ENCODE measurements around the gene FANK1.
"Not testable (repeated sequence)": the region's sequence is repeated elsewhere in the genome, so short reads cannot be mapped to it uniquely, and the experiment has no call there.

DNA sequence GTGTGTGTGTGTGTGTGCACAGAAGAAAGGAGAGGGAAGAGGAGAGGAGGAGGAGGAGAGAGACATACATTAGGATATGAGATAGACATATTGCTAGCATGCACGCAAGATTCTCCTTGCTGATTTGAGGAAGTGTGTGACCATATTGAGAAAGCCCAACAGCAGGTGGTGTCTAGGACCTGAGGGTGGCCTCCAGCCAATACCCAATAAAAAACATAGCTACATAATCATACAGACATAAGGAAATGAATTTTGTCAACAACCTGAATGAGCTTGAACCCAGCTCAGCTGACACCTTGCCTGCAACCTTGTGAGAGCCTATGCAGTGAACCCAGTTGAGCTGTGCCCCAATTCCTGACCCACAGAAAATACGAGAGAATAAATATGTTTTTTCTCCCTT, 11.2 kb downstream of the FANK1 start:
- TF ChIP-seq, protein P1, sequence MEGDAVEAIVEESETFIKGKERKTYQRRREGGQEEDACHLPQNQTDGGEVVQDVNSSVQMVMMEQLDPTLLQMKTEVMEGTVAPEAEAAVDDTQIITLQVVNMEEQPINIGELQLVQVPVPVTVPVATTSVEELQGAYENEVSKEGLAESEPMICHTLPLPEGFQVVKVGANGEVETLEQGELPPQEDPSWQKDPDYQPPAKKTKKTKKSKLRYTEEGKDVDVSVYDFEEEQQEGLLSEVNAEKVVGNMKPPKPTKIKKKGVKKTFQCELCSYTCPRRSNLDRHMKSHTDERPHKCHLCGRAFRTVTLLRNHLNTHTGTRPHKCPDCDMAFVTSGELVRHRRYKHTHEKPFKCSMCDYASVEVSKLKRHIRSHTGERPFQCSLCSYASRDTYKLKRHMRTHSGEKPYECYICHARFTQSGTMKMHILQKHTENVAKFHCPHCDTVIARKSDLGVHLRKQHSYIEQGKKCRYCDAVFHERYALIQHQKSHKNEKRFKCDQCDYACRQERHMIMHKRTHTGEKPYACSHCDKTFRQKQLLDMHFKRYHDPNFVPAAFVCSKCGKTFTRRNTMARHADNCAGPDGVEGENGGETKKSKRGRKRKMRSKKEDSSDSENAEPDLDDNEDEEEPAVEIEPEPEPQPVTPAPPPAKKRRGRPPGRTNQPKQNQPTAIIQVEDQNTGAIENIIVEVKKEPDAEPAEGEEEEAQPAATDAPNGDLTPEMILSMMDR (IDR thresholded peaks at IDR 0.05) = not testable (repeated sequence)
- TF ChIP-seq POLR2AphosphoS5, POLR2A, EP300 (IDR thresholded peaks at IDR 0.05): not testable (repeated sequence)

Measured in upper lobe of left lung (tissue), 4 donors.